K562 (cell line): ENCODE data around the gene UBA1. TPM values are rescaled to one million over a fixed set of nuclear protein-coding genes. Genes with fewer than 3 reads are reported as not detected.
A peak's percentile ranks its signal among the peaks of the same experiment; 100 is the strongest.

Source experiments
- ATAC-seq: fragments of 200-7000 bp; cut with Tn5 transposase; 3 replicates; pipeline ENCODE4 v1.9.1; 2020; ENCODE audit warnings: moderate library complexity
- BruUV-seq: library from RNA; stranded (reverse); fragments of 400-500 nt; replicated peaks from 2 replicates; lab custom pipeline; 2021; lab: Mats Ljungman, UMichigan
- CTCF ChIA-PET: fragments of 300-600 bp; formaldehyde crosslinking; extraction: SDS; loops from one replicate; lab custom pipeline; 2021; ENCODE audit warnings: low intra/inter-chr PET ratio; lab: Yijun Ruan, JAX
- POLR2A ChIA-PET: fragments of 300-600, 350-650 bp; sonication (Branson Sonifier 250); formaldehyde crosslinking; extraction: SDS; loops from one replicate; lab custom pipeline; 2021; ENCODE audit warnings: antibody characterized with exemption, inconsistent platforms; lab: Yijun Ruan, JAX
- DNase-seq, 4 experiments: peaks; one replicate each; pipeline versions ENCODE4 v3.0.0 to v3.0.0-alpha.2; 2011 to 2018; ENCODE audit warnings: low spot score in 3 of 4, mixed read lengths in 3 of 4; ENCODE audit errors: extremely low read depth in 1 of 4
- FAIRE-seq: peaks from 2 replicates; lab custom pipeline; 2011; peaks lifted over from hg19 to GRCh38; lab: Jason Lieb, UNC
- H2AFZ ChIP-seq: 2 replicates; pipeline ENCODE4 v1.6.0; 2011; ENCODE audit warnings: low read depth, low read length, control low read depth, inconsistent platforms
- H3K27ac ChIP-seq: fragments of 200-600 bp; 3 replicates; pipeline ENCODE4 v1.8.0; 2011; ENCODE audit warnings: low read depth, mild to moderate bottlenecking, control low read depth, inconsistent platforms, low read length, moderate library complexity, mixed read lengths; ENCODE audit errors: extremely low read depth
- H3K27me3 ChIP-seq, 2 experiments: fragments of 300-600 bp in 1 of 2; 2 replicates in 1 of 2; 3 replicates in 1 of 2; pipeline versions ENCODE4 v1.6.0 to v1.8.0; 2011; ENCODE audit warnings: inconsistent platforms in 2 of 2, low read length in 2 of 2, mild to moderate bottlenecking in 1 of 2, mixed read lengths in 1 of 2, moderate library complexity in 1 of 2; ENCODE audit not compliant: control insufficient read depth in 2 of 2, insufficient read depth in 2 of 2
- H3K36me3 ChIP-seq: fragments of 300-600 bp; 3 replicates; pipeline ENCODE4 v1.8.0; 2011; ENCODE audit warnings: mild to moderate bottlenecking, low read length, inconsistent platforms; ENCODE audit not compliant: control insufficient read depth, insufficient read depth
- H3K4me1 ChIP-seq, 2 experiments: fragments of 200-600 bp in 1 of 2; replicated peaks in 1 of 2; 2 replicates in 1 of 2; 3 replicates in 1 of 2; pipeline versions ENCODE4 v1.5.1 to v1.8.0; 2011; ENCODE audit warnings: inconsistent platforms in 2 of 2, low read length in 2 of 2, mild to moderate bottlenecking in 1 of 2, mixed read lengths in 1 of 2, moderate library complexity in 1 of 2; ENCODE audit not compliant: control insufficient read depth in 2 of 2, insufficient read depth in 2 of 2
- H3K4me2 ChIP-seq: 2 replicates; pipeline ENCODE4 v1.6.1; 2011; ENCODE audit warnings: low read length, control low read depth, inconsistent platforms, mixed read lengths; ENCODE audit not compliant: insufficient read depth
- H3K4me3 ChIP-seq: fragments of 200-600 bp; sonication (generic), shearing (Covaris generic); 2 replicates; pipeline ENCODE4 v1.5.1; 2016; ENCODE audit warnings: control low read depth, inconsistent platforms
- H3K79me2 ChIP-seq: fragments of 200-600 bp; 3 replicates; pipeline ENCODE4 v1.8.0; 2011; ENCODE audit warnings: low read length, inconsistent platforms; ENCODE audit not compliant: control insufficient read depth, insufficient read depth
- H3K9ac ChIP-seq, 2 experiments: 2 replicates each; pipeline versions ENCODE4 v1.6.0 to v1.6.1; 2011; ENCODE audit warnings: low read depth in 2 of 2, low read length in 2 of 2, control low read depth in 1 of 2, inconsistent platforms in 1 of 2, mild to moderate bottlenecking in 1 of 2, mixed read lengths in 1 of 2; ENCODE audit not compliant: insufficient read depth in 1 of 2
- H3K9me1 ChIP-seq: one replicate; pipeline ENCODE4 v1.6.0; 2011; ENCODE audit warnings: inconsistent platforms, mild to moderate bottlenecking, low read length, moderate library complexity; ENCODE audit not compliant: control insufficient read depth, insufficient read depth
- H3K9me3 ChIP-seq: replicated peaks from 2 replicates; pipeline ENCODE4 v1.5.1; 2011; ENCODE audit warnings: low read depth, low read length, inconsistent platforms; ENCODE audit not compliant: control insufficient read depth, insufficient read depth
- H4K20me1 ChIP-seq: replicated peaks from 2 replicates; pipeline ENCODE4 v1.6.1; 2011; ENCODE audit warnings: low read length, inconsistent platforms, mixed read lengths; ENCODE audit not compliant: control insufficient read depth, insufficient read depth
- BRD9 ChIP-seq: fragments of 450-650 bp; IDR thresholded peaks from 2 replicates; pipeline ENCODE4 v1.6.1; 2018; ENCODE audit warnings: low read depth; ENCODE audit not compliant: partially characterized antibody
- ETV5 ChIP-seq: sonication (generic); formaldehyde crosslinking; IDR thresholded peaks from 2 replicates; pipeline ENCODE4 v1.4.0; 2020; ENCODE audit warnings: low read depth, mild to moderate bottlenecking, missing genetic modification reagents
- GTF2A2 ChIP-seq: IDR thresholded peaks from 2 replicates; pipeline ENCODE4 v1.6.1; 2016; ENCODE audit warnings: mild to moderate bottlenecking, missing genetic modification characterization, missing compliant biosample characterization
- KDM2B ChIP-seq: fragments of 250-450 bp; sonication (Bioruptor Pico); IDR thresholded peaks from 2 replicates; pipeline ENCODE4 v1.8.0; 2021; ENCODE audit warnings: mild to moderate bottlenecking, moderate library complexity
- MTF1 ChIP-seq: fragments of 250-450 bp; sonication (Bioruptor Pico); IDR thresholded peaks from 2 replicates; pipeline ENCODE4 v1.9.0; 2021; ENCODE audit warnings: moderate library complexity, mild to moderate bottlenecking, inconsistent platforms, borderline replicate concordance
- MXI1 ChIP-seq: IDR thresholded peaks from 2 replicates; pipeline ENCODE4 v1.6.1; 2011; ENCODE audit warnings: low read depth, mild to moderate bottlenecking, improper control_type of control experiment, low read length
- NFXL1 ChIP-seq: fragments of 450-650 bp; formaldehyde crosslinking; IDR thresholded peaks from 2 replicates; pipeline ENCODE4 v1.4.0; 2021; ENCODE audit warnings: mild to moderate bottlenecking
- NRF1 ChIP-seq, 2 experiments: fragments of 450-650 bp; IDR thresholded peaks in 1 of 2; conservative IDR thresholded peaks in 1 of 2; 2 replicates each; pipeline ENCODE4 v1.6.1; 2014; ENCODE audit warnings: mild to moderate bottlenecking in 2 of 2
- POLR2B ChIP-seq: fragments of 450-650 bp; IDR thresholded peaks from 2 replicates; pipeline ENCODE4 v1.6.1; 2018; ENCODE audit warnings: low read depth; ENCODE audit not compliant: partially characterized antibody
- SUPT5H ChIP-seq: fragments of 450-650 bp; IDR thresholded peaks from 2 replicates; pipeline ENCODE4 v1.6.1; 2016
- TAF1 ChIP-seq: IDR thresholded peaks from 2 replicates; pipeline ENCODE4 v1.6.1; 2011; ENCODE audit warnings: mild to moderate bottlenecking, low read length, moderate library complexity; ENCODE audit not compliant: insufficient read depth, control insufficient read depth, severe bottlenecking; ENCODE audit errors: extremely low read depth
- TRIM24 ChIP-seq, 2 experiments: fragments of 450-650 bp; IDR thresholded peaks; 2 replicates each; pipeline ENCODE4 v1.6.1; 2016
- ZNF121 ChIP-seq: sonication (generic); formaldehyde crosslinking; conservative IDR thresholded peaks from 2 replicates; pipeline ENCODE4 v1.8.0; 2022; ENCODE audit warnings: missing genetic modification reagents
- ZNF561 ChIP-seq: fragments of 450-650 bp; formaldehyde crosslinking; conservative IDR thresholded peaks from 2 replicates; pipeline ENCODE4 v1.4.0; 2020; ENCODE audit warnings: mild to moderate bottlenecking, moderate library complexity
- WGBS: fragments of 100-300 bp; shearing (Covaris generic); methylation state at CpG from one replicate; pipeline ENCODE4 v1.1.6; 2016; ENCODE audit warnings: low coverage, mixed read lengths; ENCODE audit not compliant: insufficient coverage; ENCODE audit errors: missing lambda C conversion rate; 5-methylcytosine and 5-hydroxymethylcytosine counted together
- in situ Hi-C: fragments of 300-500 bp; cut with MboI; formaldehyde crosslinking; loops from 4 replicates; pipeline ENCODE4 v1.15.0; 2018; ENCODE audit warnings: inconsistent platforms, mixed read lengths
- intact Hi-C: fragments of 100-400 bp; cut with micrococcal nuclease; formaldehyde crosslinking; loops from 2 replicates; pipeline ENCODE4 v1.14.2; 2022
- polyA plus RNA-seq, 8 experiments: library from polyadenylated mRNA; depleted of rRNA in 4 of 8; stranded (reverse) in 5 of 8; unstranded in 3 of 8; fragments of >200 nt; fragmentation: Nextera tagmentation in 2 of 8; fragmentation: Illumina TruSeq in 1 of 8; extraction: Ambion mirVana in 2 of 8; extraction: Trizol in 1 of 8; gene quantifications; 2 replicates each; pipeline versions ENCODE4 v1.2.1 to v1.2.3, GENCODE V29; 2011 to 2014; ENCODE audit warnings: inconsistent platforms in 1 of 8, missing spikeins in 1 of 8
- total RNA-seq, 7 experiments: library from RNA; depleted of rRNA in 6 of 7; stranded (reverse); fragments of >200 nt in 6 of 7; fragmentation: Illumina TruSeq in 2 of 7; extraction: Trizol in 2 of 7; gene quantifications; 2 replicates each; pipeline versions ENCODE4 v1.2.1 to v1.2.3, GENCODE V29; 2011 to 2021; ENCODE audit warnings: low replicate concordance in 1 of 7
- TF ChIP-seq, protein P1 (sequence below): fragments of 450-650 bp; IDR thresholded peaks from 2 replicates; pipeline ENCODE4 v1.6.1; 2016; ENCODE audit warnings: low read depth

The UBA1 gene
- total and polyA plus RNA-seq, 9 of the 15 experiments (the other 6 are each of a cell fraction or from before 2014, with no cell fraction given): 32.0 to 174 (median 93.6) TPM

DNA sequence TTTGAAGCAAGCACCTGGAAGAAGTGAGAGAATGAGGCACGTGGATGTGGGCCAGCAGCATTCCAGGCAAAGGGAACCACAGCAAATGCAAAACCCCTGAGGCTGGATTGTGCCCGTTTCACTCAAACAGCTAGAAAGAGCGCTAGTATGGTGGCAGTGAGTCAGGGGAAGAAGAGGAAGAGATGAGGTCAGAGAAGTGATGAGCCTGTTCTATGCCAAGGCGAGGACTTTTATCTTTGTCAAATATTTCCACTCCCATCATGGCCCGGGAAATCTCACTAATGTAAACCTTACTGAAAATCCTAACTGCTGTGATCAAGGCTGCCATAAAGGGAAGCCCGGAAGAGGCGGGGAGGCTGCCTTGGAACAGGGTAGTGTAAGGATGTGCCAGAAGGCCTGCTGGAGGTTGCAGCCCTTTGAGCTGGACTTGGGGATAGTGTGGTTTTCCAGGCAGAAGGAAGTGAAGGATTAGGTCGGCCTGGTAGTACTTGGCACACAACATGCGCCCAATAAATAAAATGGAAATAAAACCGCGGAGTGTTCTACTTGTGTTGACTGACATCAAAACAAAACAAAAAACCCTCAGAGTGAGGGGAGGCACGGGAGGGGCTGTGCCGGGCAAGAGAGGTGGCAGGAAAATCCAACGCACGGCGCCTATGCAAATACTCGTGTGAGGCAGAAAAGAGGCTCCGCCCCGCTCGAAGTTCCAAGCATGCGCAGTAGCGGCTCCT is 23.7 kb downstream of the UBA1 start:
- peaks cover 60% of the 10 kb centered on the region; the same call in 2 of the 3 replicates for H3K36me3 ChIP-seq
- FAIRE-seq: no peak
- TF ChIP-seq KDM2B (CRISPR knock-in tag) (no peak), NRF1 (conservative IDR thresholded peaks at IDR 0.05 in 1 of 2, IDR thresholded peaks at IDR 0.05 in 1 of 2) (peak; percentile 91 to 92), BRD9 (no peak), GTF2A2 (tag) (no peak), TAF1 (peak; percentile 9), MXI1 (0 out of 2 replicates have a peak, but pooled peaks have one; percentile 23), NFXL1 (CRISPR knock-in tag) (no peak), ETV5 (no peak), SUPT5H (0 out of 2 replicates have a peak, but pooled peaks have one; percentile 11), MTF1 (no peak), ZNF561 (no peak), ZNF121 (CRISPR knock-in tag) (no peak), TRIM24 (IDR thresholded peaks at IDR 0.05) (no peak), POLR2B (peak; percentile 17)
- TF ChIP-seq, protein P1, sequence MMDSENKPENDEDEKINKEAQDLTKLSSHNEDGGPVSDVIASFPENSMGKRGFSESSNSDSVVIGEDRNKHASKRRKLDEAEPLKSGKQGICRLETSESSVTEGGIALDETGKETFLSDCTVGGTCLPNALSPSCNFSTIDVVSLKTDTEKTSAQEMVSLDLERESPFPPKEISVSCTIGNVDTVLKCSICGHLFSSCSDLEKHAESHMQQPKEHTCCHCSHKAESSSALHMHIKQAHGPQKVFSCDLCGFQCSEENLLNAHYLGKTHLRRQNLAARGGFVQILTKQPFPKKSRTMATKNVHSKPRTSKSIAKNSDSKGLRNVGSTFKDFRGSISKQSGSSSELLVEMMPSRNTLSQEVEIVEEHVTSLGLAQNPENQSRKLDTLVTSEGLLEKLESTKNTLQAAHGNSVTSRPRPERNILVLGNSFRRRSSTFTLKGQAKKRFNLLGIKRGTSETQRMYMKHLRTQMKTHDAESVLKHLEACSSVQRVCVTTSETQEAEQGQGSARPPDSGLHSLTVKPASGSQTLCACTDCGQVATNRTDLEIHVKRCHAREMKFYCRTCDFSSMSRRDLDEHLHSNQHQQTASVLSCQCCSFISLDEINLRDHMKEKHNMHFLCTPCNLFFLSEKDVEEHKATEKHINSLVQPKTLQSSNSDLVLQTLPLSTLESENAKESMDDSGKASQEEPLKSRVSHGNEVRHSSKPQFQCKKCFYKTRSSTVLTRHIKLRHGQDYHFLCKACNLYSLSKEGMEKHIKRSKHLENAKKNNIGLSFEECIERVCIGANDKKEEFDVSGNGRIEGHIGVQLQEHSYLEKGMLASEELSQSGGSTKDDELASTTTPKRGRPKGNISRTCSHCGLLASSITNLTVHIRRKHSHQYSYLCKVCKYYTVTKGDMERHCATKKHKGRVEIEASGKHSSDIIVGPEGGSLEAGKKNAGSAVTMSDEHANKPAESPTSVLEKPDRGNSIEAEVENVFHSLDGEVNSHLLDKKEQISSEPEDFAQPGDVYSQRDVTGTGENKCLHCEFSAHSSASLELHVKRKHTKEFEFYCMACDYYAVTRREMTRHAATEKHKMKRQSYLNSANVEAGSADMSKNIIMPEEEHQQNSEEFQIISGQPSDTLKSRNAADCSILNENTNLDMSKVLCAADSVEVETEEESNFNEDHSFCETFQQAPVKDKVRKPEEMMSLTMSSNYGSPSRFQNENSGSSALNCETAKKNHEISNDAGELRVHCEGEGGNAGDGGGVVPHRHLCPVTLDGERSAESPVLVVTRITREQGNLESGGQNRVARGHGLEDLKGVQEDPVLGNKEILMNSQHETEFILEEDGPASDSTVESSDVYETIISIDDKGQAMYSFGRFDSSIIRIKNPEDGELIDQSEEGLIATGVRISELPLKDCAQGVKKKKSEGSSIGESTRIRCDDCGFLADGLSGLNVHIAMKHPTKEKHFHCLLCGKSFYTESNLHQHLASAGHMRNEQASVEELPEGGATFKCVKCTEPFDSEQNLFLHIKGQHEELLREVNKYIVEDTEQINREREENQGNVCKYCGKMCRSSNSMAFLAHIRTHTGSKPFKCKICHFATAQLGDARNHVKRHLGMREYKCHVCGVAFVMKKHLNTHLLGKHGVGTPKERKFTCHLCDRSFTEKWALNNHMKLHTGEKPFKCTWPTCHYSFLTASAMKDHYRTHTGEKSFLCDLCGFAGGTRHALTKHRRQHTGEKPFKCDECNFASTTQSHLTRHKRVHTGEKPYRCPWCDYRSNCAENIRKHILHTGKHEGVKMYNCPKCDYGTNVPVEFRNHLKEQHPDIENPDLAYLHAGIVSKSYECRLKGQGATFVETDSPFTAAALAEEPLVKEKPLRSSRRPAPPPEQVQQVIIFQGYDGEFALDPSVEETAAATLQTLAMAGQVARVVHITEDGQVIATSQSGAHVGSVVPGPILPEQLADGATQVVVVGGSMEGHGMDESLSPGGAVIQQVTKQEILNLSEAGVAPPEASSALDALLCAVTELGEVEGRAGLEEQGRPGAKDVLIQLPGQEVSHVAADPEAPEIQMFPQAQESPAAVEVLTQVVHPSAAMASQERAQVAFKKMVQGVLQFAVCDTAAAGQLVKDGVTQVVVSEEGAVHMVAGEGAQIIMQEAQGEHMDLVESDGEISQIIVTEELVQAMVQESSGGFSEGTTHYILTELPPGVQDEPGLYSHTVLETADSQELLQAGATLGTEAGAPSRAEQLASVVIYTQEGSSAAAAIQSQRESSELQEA: no peak

More for the DNA sequence above, 23.7 kb downstream of the UBA1 start:
- Histone ChIP-seq H3K4me1 (peaks cover 16 to 30% of the 10 kb centered on the region in 2 experiments; a peak in 4 of 5 replicates), H3K9me3 (no peaks in the 10 kb centered on the region), H3K9ac (peak overlapping the region; percentile 55 to 87; a peak in 3 of 4 replicates), H3K4me2 (peak overlapping the region; percentile 98), H3K27ac (peak overlapping the region; percentile 72), H3K27me3 (no peaks in the 10 kb centered on the region), H4K20me1 (peaks cover 34% of the 10 kb centered on the region), H3K9me1 (peaks cover 7% of the 10 kb centered on the region), H3K79me2 (peaks cover 41% of the 10 kb centered on the region), H3K4me3 (peak overlapping the region; percentile 24; the same call in 1 of the 2 replicates), H2AFZ (peak overlapping the region; percentile 68)
- WGBS: 17% methylated on average over 21 of the region's 22 CpGs
- intact Hi-C loops: no loop called here
- POLR2A ChIA-PET: interaction anchor here (0.6 to 2.8 kb wide), 9 partner anchors 9 to 301 kb away, joined by 3 to 21 read pairs (median 5); partner anchors contain the start of genes NDUFB11 and RBM10
- in situ Hi-C loops: no loop called here
- peak in 1 of 4 experiments; percentile 9 for DNase-seq
- BruUV-seq: no TSS peak
- CTCF ChIA-PET: no interaction called here
- no peak for ATAC-seq
